OCI-LY7 (cell line): ENCODE measurements around the gene PPP3CB.

Source experiments
- EZH2phosphoT487 ChIP-seq: fragments of 200-600 bp; sonication (generic); IDR thresholded peaks from 2 replicates; pipeline ENCODE4 v1.6.1; 2018; ENCODE audit warnings: low read depth, borderline replicate concordance, mild to moderate bottlenecking, mixed run types, antibody characterized with exemption, low read length, moderate library complexity, mixed read lengths
- TF ChIP-seq, protein P1 (sequence below): fragments of 200-600 bp; sonication (generic); conservative IDR thresholded peaks from 2 replicates; pipeline ENCODE4 v1.5.1; 2014; ENCODE audit warnings: mild to moderate bottlenecking, antibody characterized with exemption, low read length, moderate library complexity, mixed read lengths

GRCh38 chr10:73471226-73471625 lies 24.6 kb downstream of the PPP3CB start:
- TF ChIP-seq, protein P1, sequence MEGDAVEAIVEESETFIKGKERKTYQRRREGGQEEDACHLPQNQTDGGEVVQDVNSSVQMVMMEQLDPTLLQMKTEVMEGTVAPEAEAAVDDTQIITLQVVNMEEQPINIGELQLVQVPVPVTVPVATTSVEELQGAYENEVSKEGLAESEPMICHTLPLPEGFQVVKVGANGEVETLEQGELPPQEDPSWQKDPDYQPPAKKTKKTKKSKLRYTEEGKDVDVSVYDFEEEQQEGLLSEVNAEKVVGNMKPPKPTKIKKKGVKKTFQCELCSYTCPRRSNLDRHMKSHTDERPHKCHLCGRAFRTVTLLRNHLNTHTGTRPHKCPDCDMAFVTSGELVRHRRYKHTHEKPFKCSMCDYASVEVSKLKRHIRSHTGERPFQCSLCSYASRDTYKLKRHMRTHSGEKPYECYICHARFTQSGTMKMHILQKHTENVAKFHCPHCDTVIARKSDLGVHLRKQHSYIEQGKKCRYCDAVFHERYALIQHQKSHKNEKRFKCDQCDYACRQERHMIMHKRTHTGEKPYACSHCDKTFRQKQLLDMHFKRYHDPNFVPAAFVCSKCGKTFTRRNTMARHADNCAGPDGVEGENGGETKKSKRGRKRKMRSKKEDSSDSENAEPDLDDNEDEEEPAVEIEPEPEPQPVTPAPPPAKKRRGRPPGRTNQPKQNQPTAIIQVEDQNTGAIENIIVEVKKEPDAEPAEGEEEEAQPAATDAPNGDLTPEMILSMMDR = no peak
- TF ChIP-seq EZH2phosphoT487 = no peak
